Esophagus muscularis mucosa (tissue), 4 donors: ENCODE measurements around the gene CRACDL.

Experiments
- CTCF ChIP-seq, 3 experiments: fragments of 200-600 bp in 2 of 3; fragments of 450-650 bp in 1 of 3; sonication (generic) in 2 of 3; IDR thresholded peaks; one replicate each; pipeline ENCODE4 v1.5.1; 2017 to 2019; ENCODE audit warnings: antibody characterized with exemption in 3 of 3, mild to moderate bottlenecking in 2 of 3, moderate library complexity in 1 of 3
- EP300 ChIP-seq: sonication (generic); formaldehyde crosslinking; IDR thresholded peaks from one replicate; pipeline ENCODE4 v1.6.1; 2017; ENCODE audit warnings: antibody characterized with exemption
- POLR2AphosphoS5 ChIP-seq, 2 donors: sonication (generic); formaldehyde crosslinking; IDR thresholded peaks; one replicate each; pipeline ENCODE4 v1.6.1; 2017; ENCODE audit warnings: antibody characterized with exemption in 2 of 2

- TF ChIP-seq CTCF (IDR thresholded peaks at IDR 0.05) (no peak), EP300 (no peak), POLR2AphosphoS5 (IDR thresholded peaks at IDR 0.05) (no peak)
Observed at GRCh38 chr2:98815795-98816194, 120.2 kb downstream of the CRACDL start.
